Left lobe of liver (tissue), 2 donors: Measurements from ENCODE around the gene EPAS1. TPM values are rescaled to one million over a fixed set of nuclear protein-coding genes. Genes with fewer than 3 reads are reported as not detected.

Source experiments
- ATAC-seq: fragments of 200-7000 bp; cut with Tn5 transposase; one replicate; pipeline ENCODE4 v1.9.1; 2020; ENCODE audit warnings: mild to moderate bottlenecking, moderate library complexity
- DNase-seq: peaks from one replicate; pipeline ENCODE4 v3.0.0-alpha.2; 2020; ENCODE audit warnings: low spot score
- total RNA-seq: library from RNA; stranded (reverse); gene quantifications from one replicate; pipeline ENCODE4 v1.2.1, GENCODE V29; 2021
- donor health status: DM: no; HTN: no; CAD: no; lungs with moderate emphysema.
- donor health status: DM: no; HTN: yes; CAD: no.

EPAS1 gene
- total RNA-seq, 1 donor from 2014 or later: 127 TPM

- DNase-seq (no peak), ATAC-seq (no peak)
These were observed 21.6 kb downstream of the EPAS1 start for GRCh38 chr2:46318579-46319460.

- ATAC-seq (no peak), DNase-seq (no peak)
These were observed 22.5 kb downstream of the EPAS1 start for GRCh38 chr2:46319711-46320110.

- DNase-seq (no peak), ATAC-seq (peak; percentile 62)
These were observed 22.9 kb downstream of the EPAS1 start for GRCh38 chr2:46320141-46320567.

GRCh38 chr2:46323730-46324129 is 26.5 kb downstream of the EPAS1 start:
- no peak for ATAC-seq
- DNase-seq: no peak

GRCh38 chr2:46325182-46325928 is 28.1 kb downstream of the EPAS1 start:
- peak; percentile 16 for ATAC-seq
- DNase-seq: no peak

- ATAC-seq: peak; percentile 67
- peak; percentile 93 for DNase-seq
These were observed 29.2 kb downstream of the EPAS1 start for GRCh38 chr2:46326231-46326980.

GRCh38 chr2:46327627-46328026 is 30.4 kb downstream of the EPAS1 start:
- no peak for DNase-seq
- peak; percentile 42 for ATAC-seq

GRCh38 chr2:46328291-46328690 is 31.1 kb downstream of the EPAS1 start:
- DNase-seq: no peak
- ATAC-seq: no peak

GRCh38 chr2:46328829-46329228 is 31.6 kb downstream of the EPAS1 start:
- no peak for ATAC-seq
- DNase-seq: no peak

- DNase-seq: no peak
- no peak for ATAC-seq
These were observed 32.1 kb downstream of the EPAS1 start for GRCh38 chr2:46329340-46329739.

GRCh38 chr2:46329803-46330775 is 32.9 kb downstream of the EPAS1 start:
- DNase-seq (no peak), ATAC-seq (no peak)

GRCh38 chr2:46331109-46331766 is 34.0 kb downstream of the EPAS1 start:
- no peak for DNase-seq

GRCh38 chr2:46332686-46333281 is 35.6 kb downstream of the EPAS1 start:
- ATAC-seq (peak; percentile 49), DNase-seq (peak; percentile 76)

More at GRCh38 chr2:46331109-46331766, 34.0 kb downstream of the EPAS1 start:
- peak; percentile 39 for ATAC-seq

- no peak for ATAC-seq
- DNase-seq: no peak
These were observed 36.7 kb downstream of the EPAS1 start for GRCh38 chr2:46333912-46334311.

- ATAC-seq: no peak
- DNase-seq: no peak
These were observed 37.4 kb downstream of the EPAS1 start for GRCh38 chr2:46334389-46335271.

- DNase-seq (no peak), ATAC-seq (peak; percentile 9)
These were observed 38.4 kb downstream of the EPAS1 start for GRCh38 chr2:46335391-46336282.
